Spleen (tissue), 11 donors: ENCODE results near the gene OLIG2. TPM values are rescaled to one million over a fixed set of nuclear protein-coding genes. Genes with fewer than 3 reads are reported as not detected.
A peak's percentile ranks its signal among the peaks of the same experiment; 100 is the strongest.

Experiments used
- DNase-seq: peaks from one replicate; pipeline ENCODE4 v3.0.0-alpha.2; 2020
- H3K27ac ChIP-seq, 8 donors: fragments of 200-600 bp; sonication (generic) in 7 of 8; 1 replicate in 4 of 8; 2 replicates in 4 of 8; pipeline versions ENCODE4 v1.5.0 to v1.8.0; 2016 to 2021; ENCODE audit warnings: inconsistent platforms in 4 of 8, mild to moderate bottlenecking in 4 of 8, moderate library complexity in 1 of 8
- H3K27me3 ChIP-seq, 7 donors: fragments of 200-600 bp; sonication (generic) in 6 of 7; replicated peaks in 1 of 7; 1 replicate in 4 of 7; 2 replicates in 3 of 7; pipeline versions ENCODE4 v1.5.0 to v1.8.0; 2016 to 2021; ENCODE audit warnings: inconsistent platforms in 3 of 7, mild to moderate bottlenecking in 1 of 7
- H3K36me3 ChIP-seq, 6 donors: fragments of 200-600 bp; sonication (generic) in 5 of 6; 1 replicate in 4 of 6; 2 replicates in 2 of 6; pipeline versions ENCODE4 v1.5.0 to v1.8.0; 2016 to 2021; ENCODE audit warnings: inconsistent platforms in 2 of 6
- H3K4me1 ChIP-seq, 6 donors: fragments of 200-600 bp; sonication (generic) in 5 of 6; 1 replicate in 3 of 6; 2 replicates in 3 of 6; pipeline versions ENCODE4 v1.5.0 to v1.8.0; 2016 to 2021; ENCODE audit warnings: inconsistent platforms in 3 of 6
- H3K4me3 ChIP-seq, 8 donors: fragments of 200-600 bp; sonication (generic) in 7 of 8; 1 replicate in 4 of 8; 2 replicates in 4 of 8; pipeline versions ENCODE4 v1.5.0 to v1.8.0; 2016 to 2021; ENCODE audit warnings: inconsistent platforms in 4 of 8, mild to moderate bottlenecking in 4 of 8, moderate library complexity in 2 of 8
- H3K9me3 ChIP-seq, 8 donors: fragments of 200-600 bp; sonication (generic) in 7 of 8; 1 replicate in 4 of 8; 2 replicates in 4 of 8; pipeline versions ENCODE4 v1.5.0 to v1.8.0; 2016 to 2021; ENCODE audit warnings: inconsistent platforms in 4 of 8
- CTCF ChIP-seq, 11 experiments: fragments of 200-600 bp in 7 of 11; fragments of 450-650 bp in 4 of 11; sonication (generic) in 4 of 11; IDR thresholded peaks in 8 of 11; conservative IDR thresholded peaks in 3 of 11; 1 replicate in 7 of 11; 2 replicates in 4 of 11; pipeline versions ENCODE4 v1.4.0 to v1.8.0; 2016 to 2021; ENCODE audit warnings: antibody characterized with exemption in 11 of 11, inconsistent platforms in 4 of 11, mild to moderate bottlenecking in 1 of 11
- POLR2A ChIP-seq, 3 donors: fragments of 450-650 bp; IDR thresholded peaks; one replicate each; pipeline ENCODE4 v1.5.1; 2017; ENCODE audit warnings: antibody characterized with exemption in 3 of 3, mild to moderate bottlenecking in 1 of 3
- POLR2AphosphoS5 ChIP-seq, 3 donors: sonication (generic); formaldehyde crosslinking; IDR thresholded peaks; one replicate each; pipeline ENCODE4 v1.5.1; 2017; ENCODE audit warnings: antibody characterized with exemption in 3 of 3
- WGBS, 5 donors: extraction: QIAGEN DNeasy Blood & Tissue Kit in 3 of 5; methylation state at CpG; one replicate each; pipeline versions ENCODE4 v1.1.5 to v1.1.7; 2013 to 2018; 5-methylcytosine and 5-hydroxymethylcytosine counted together
- intact Hi-C: fragments of 100-400 bp; cut with DNase I; formaldehyde crosslinking; loops from one replicate; pipeline ENCODE4 v1.15.0; 2023; ENCODE audit warnings: low total_unique reads
- polyA plus RNA-seq, 3 donors: library from polyadenylated mRNA; stranded (reverse); fragments of 200-250 nt; gene quantifications; one replicate each; pipeline ENCODE4 v1.2.1, GENCODE V29; 2013
- total RNA-seq, 7 donors: library from RNA; depleted of rRNA in 3 of 7; stranded (reverse); fragments of >200 nt in 3 of 7; fragmentation: NEBNext Ultra II Directional in 4 of 7; extraction: Animal tissue kit (Norgen Biotek cat#: 25700) in 4 of 7; gene quantifications; one replicate each; pipeline versions ENCODE4 v1.1.0 to v1.2.1, GENCODE V29; 2016 to 2021
- donor health status: healthy with polysubstance abuse.
- donor health status: DM: no; HTN: no; CAD: no; lungs with moderate emphysema.
- donor health status: DM: no; HTN: no; CAD: no.
- donor health status: Bipolar disorder and iron deficiency.
- donor health status: healthy.
- donor health status: DM: no; HTN: no; CAD: no.
- donor health status: DM: yes; HTN: yes; CAD: no.

The OLIG2 gene
- total and polyA plus RNA-seq, 10 donors = 0.03 to 0.23 TPM; not detected in 8

GRCh38 chr21:33029385-33029921 lies 3.7 kb downstream of the OLIG2 start:
- Histone ChIP-seq H3K27ac (no peak overlapping the region), H3K9me3 (no peaks in the 10 kb centered on the region), H3K27me3 (peaks cover 19 to 100% (median 97%) of the 10 kb centered on the region in 7 donors), H3K36me3 (no peaks in the 10 kb centered on the region), H3K4me3 (peak overlapping the region in 2 of 8 donors; percentile 7 to 41), H3K4me1 (peaks cover 4 to 63% (median 51%) of the 10 kb centered on the region in 6 donors)
- TF ChIP-seq CTCF (IDR thresholded peaks at IDR 0.05 in 8 of 11, conservative IDR thresholded peaks at IDR 0.05 in 3 of 11) (no peak), POLR2AphosphoS5 (IDR thresholded peaks at IDR 0.05) (no peak), POLR2A (IDR thresholded peaks at IDR 0.05) (no peak)
- no peak for DNase-seq
- intact Hi-C loops = no loop called here
- WGBS, 5 donors = 28 to 38% (median 34%) methylated on average over 18 to 19 of the region's 19 CpGs

- Histone ChIP-seq H3K4me1 (peaks cover 4 to 57% (median 48%) of the 10 kb centered on the region in 6 donors), H3K9me3 (no peaks in the 10 kb centered on the region), H3K27me3 (peaks cover 13 to 100% (median 93%) of the 10 kb centered on the region in 7 donors), H3K36me3 (no peaks in the 10 kb centered on the region), H3K27ac (no peak overlapping the region), H3K4me3 (no peak overlapping the region)
- 53 to 78% (median 69%) methylated on average over 6 to 10 of the region's 10 CpGs for WGBS, 5 donors
- no peak for TF ChIP-seq POLR2AphosphoS5 (IDR thresholded peaks at IDR 0.05)
- TF ChIP-seq POLR2A (IDR thresholded peaks at IDR 0.05) = no peak
- TF ChIP-seq CTCF (IDR thresholded peaks at IDR 0.05 in 8 of 11, conservative IDR thresholded peaks at IDR 0.05 in 3 of 11) = no peak
- DNase-seq = no peak
- intact Hi-C loops = no loop called here
Observed at GRCh38 chr21:33029975-33030461, 4.3 kb downstream of the OLIG2 start.

DNA sequence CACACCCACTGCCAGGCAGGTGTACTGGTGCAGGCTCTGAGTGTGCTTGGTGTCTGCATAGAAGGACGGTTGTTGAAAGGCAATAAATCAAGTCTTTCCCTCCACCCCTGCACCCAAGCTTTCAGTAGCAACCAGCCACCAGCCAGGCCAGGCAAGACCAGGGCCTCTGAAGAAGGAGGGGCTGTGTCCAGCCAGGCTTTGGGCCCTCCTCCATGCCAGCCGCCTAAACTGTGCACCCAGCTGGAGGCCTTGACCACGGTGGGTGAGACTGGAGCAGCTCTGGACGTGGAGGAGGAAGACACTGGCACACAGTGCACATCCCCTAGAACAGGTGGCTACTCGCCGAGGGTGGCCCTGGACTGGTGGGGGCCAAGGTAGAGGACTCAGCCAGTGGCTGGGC lies 4.9 kb downstream of the OLIG2 start:
- no peak for DNase-seq
- WGBS, 5 donors = 49 to 61% (median 57%) methylated on average over 6 of the region's 6 CpGs
- intact Hi-C loops = no loop called here
- no peaks in the 10 kb centered on the region for H3K36me3 ChIP-seq
- H3K9me3 ChIP-seq = no peaks in the 10 kb centered on the region
- no peak overlapping the region for H3K4me3 ChIP-seq
- peaks cover 10 to 99% (median 87%) of the 10 kb centered on the region in 7 donors for H3K27me3 ChIP-seq
- TF ChIP-seq POLR2A (IDR thresholded peaks at IDR 0.05) (no peak), CTCF (IDR thresholded peaks at IDR 0.05 in 8 of 11, conservative IDR thresholded peaks at IDR 0.05 in 3 of 11) (no peak), POLR2AphosphoS5 (IDR thresholded peaks at IDR 0.05) (no peak)
- H3K4me1 ChIP-seq = peaks cover 4 to 52% (median 44%) of the 10 kb centered on the region in 6 donors
- H3K27ac ChIP-seq = no peak overlapping the region

- no peak for DNase-seq
Observed at GRCh38 chr21:33031152-33031911, 5.6 kb downstream of the OLIG2 start.

More at GRCh38 chr21:33031152-33031911, 5.6 kb downstream of the OLIG2 start:
- TF ChIP-seq POLR2AphosphoS5 (IDR thresholded peaks at IDR 0.05) (no peak), CTCF (IDR thresholded peaks at IDR 0.05 in 8 of 11, conservative IDR thresholded peaks at IDR 0.05 in 3 of 11) (no peak), POLR2A (IDR thresholded peaks at IDR 0.05) (no peak)
- intact Hi-C loops = no loop called here
- Histone ChIP-seq H3K9me3 (no peaks in the 10 kb centered on the region), H3K4me3 (no peak overlapping the region), H3K27me3 (peaks cover 10 to 92% (median 80%) of the 10 kb centered on the region in 7 donors), H3K4me1 (peaks cover 6 to 52% (median 43%) of the 10 kb centered on the region in 6 donors), H3K27ac (no peak overlapping the region), H3K36me3 (no peaks in the 10 kb centered on the region)
- WGBS, 5 donors = 46 to 86% (median 65%) methylated on average over 7 to 10 of the region's 10 CpGs
